Skeletal muscle tissue (tissue), 4 donors: Measurements from ENCODE around the gene USH2A. TPM values are rescaled to one million over a fixed set of nuclear protein-coding genes. Genes with fewer than 3 reads are reported as not detected.

Experiments
- H3K27ac ChIP-seq: one replicate; pipeline ENCODE4 v1.7.0; 2013; ENCODE audit warnings: mild to moderate bottlenecking, low read depth, low read length, inconsistent platforms
- H3K27me3 ChIP-seq, 3 donors: one replicate each; pipeline ENCODE4 v1.7.0; 2013; ENCODE audit warnings: low read length in 3 of 3; ENCODE audit not compliant: control insufficient read depth in 3 of 3, insufficient read depth in 3 of 3
- H3K36me3 ChIP-seq, 3 donors: one replicate each; pipeline ENCODE4 v1.7.0; 2013; ENCODE audit warnings: low read length in 3 of 3; ENCODE audit not compliant: control insufficient read depth in 3 of 3, insufficient read depth in 3 of 3
- H3K4me1 ChIP-seq, 3 donors: one replicate each; pipeline ENCODE4 v1.7.0; 2013; ENCODE audit warnings: low read length in 3 of 3, mild to moderate bottlenecking in 3 of 3; ENCODE audit not compliant: control insufficient read depth in 3 of 3, insufficient read depth in 3 of 3
- H3K4me3 ChIP-seq, 3 donors: one replicate each; pipeline ENCODE4 v1.7.0; 2013; ENCODE audit warnings: low read length in 3 of 3
- H3K9ac ChIP-seq, 3 donors: one replicate each; pipeline ENCODE4 v1.7.0; 2013; ENCODE audit warnings: low read length in 3 of 3, mild to moderate bottlenecking in 3 of 3, moderate library complexity in 2 of 3, low read depth in 1 of 3
- H3K9me3 ChIP-seq, 3 donors: one replicate each; pipeline ENCODE4 v1.7.0; 2013; ENCODE audit warnings: low read length in 3 of 3; ENCODE audit not compliant: control insufficient read depth in 3 of 3
- total RNA-seq: library from RNA; depleted of rRNA; stranded (reverse); fragments of >200 nt; gene quantifications from one replicate; pipeline ENCODE4 v1.2.3, GENCODE V29; 2014
- donor health status: Osteomylitis.

Gene USH2A
- total RNA-seq, 1 donor from 2014 or later, result 0.52 TPM

DNA sequence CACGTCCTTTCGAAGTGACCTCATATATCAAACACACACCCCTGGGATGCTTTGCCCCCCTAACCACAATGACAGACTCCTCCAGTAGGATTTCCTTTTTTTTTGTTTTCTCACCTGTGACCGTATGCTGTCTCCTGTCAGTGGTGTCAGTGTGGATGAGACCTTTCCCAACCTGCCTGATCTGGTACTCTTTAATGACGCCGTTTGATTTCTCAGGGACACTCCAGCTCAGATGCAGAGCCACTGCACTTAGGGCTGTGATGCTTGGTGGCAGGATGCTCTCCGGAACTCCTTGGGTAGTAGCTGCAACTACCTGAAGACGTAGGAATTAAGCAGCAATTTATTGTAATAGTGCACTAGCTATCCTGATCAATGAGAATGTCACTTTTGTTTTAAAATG is 643.5 kb downstream of the USH2A start:
- H3K9ac ChIP-seq, result no peak overlapping the region
- H3K4me3 ChIP-seq, result no peak overlapping the region
- H3K36me3 ChIP-seq, result no peaks in the 10 kb centered on the region
- H3K27me3 ChIP-seq, result no peaks in the 10 kb centered on the region
- no peaks in the 10 kb centered on the region for H3K9me3 ChIP-seq
- H3K4me1 ChIP-seq, result no peaks in the 10 kb centered on the region
- H3K27ac ChIP-seq, result no peak overlapping the region

DNA sequence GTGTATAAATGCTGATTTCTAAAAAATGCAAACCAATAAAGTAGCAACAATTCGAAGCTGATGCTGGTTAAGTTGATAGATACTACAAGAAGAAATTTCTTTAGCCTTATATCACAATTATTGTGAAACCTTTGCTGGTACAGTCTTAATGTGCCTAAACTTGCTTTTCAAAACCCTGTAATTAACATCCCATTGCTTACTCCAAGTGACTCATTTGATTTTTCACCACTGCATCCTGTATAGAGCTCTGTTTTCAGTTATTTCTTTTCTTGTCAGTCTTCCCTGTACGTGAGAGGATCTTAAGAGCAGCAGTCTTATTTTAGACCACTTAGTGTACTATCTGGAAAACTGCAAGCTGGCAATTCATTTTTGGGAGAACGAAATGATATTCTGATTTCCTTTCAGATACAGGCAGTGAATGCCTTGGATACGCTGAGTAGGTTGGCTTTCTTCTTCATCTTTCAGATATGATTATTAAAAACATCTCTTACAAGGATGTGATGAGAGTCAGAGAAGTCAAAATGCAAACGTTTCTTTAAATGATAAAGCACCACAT is 645.8 kb downstream of the USH2A start:
- Histone ChIP-seq H3K36me3 (no peaks in the 10 kb centered on the region), H3K27ac (no peak overlapping the region), H3K27me3 (no peaks in the 10 kb centered on the region), H3K4me3 (no peak overlapping the region), H3K9me3 (no peaks in the 10 kb centered on the region), H3K9ac (no peak overlapping the region), H3K4me1 (no peaks in the 10 kb centered on the region)

DNA sequence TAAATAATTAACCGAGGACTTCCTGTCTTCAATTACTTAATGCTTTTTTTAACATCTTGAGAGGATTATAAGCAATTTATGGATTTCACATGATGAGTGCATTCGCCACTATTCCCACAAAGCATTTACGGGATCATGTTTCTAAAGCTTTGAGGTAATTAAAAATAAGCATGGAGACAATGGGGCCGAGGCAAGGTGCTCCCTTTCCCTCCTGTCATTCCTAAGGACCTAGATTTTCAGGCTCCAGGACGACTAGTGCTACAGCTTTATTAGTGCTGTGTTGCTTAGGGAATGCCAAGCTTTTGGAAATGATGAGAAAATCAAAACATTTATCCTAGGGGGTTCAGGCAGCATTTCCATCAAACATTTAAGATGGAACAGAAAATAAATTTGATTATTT is 646.9 kb downstream of the USH2A start:
- Histone ChIP-seq H3K4me3 (no peak overlapping the region), H3K9ac (no peak overlapping the region), H3K9me3 (no peaks in the 10 kb centered on the region), H3K27me3 (no peaks in the 10 kb centered on the region), H3K36me3 (no peaks in the 10 kb centered on the region), H3K27ac (no peak overlapping the region), H3K4me1 (no peaks in the 10 kb centered on the region)

DNA sequence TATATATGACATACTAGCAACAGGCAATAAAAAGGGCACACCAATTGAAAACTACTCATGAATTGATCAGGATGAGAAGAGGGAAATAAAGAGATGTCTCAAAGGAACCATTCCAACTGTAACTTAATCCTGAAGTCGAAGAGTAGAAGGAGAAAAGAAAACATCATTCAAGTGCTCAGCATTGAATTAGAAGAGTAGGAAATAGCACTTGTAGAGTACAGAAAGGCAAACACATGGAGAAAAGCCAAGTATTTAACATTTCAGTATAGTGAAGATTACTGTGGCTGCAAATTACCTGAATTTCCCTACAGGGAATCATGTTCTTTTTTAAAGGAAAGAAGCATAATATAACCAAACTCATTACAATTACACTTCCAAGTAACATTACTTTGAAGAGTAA is 651.1 kb downstream of the USH2A start:
- no peak overlapping the region for H3K4me3 ChIP-seq
- no peaks in the 10 kb centered on the region for H3K4me1 ChIP-seq
- no peaks in the 10 kb centered on the region for H3K9me3 ChIP-seq
- no peak overlapping the region for H3K9ac ChIP-seq
- H3K36me3 ChIP-seq, result no peaks in the 10 kb centered on the region
- no peaks in the 10 kb centered on the region for H3K27me3 ChIP-seq
- no peak overlapping the region for H3K27ac ChIP-seq

DNA sequence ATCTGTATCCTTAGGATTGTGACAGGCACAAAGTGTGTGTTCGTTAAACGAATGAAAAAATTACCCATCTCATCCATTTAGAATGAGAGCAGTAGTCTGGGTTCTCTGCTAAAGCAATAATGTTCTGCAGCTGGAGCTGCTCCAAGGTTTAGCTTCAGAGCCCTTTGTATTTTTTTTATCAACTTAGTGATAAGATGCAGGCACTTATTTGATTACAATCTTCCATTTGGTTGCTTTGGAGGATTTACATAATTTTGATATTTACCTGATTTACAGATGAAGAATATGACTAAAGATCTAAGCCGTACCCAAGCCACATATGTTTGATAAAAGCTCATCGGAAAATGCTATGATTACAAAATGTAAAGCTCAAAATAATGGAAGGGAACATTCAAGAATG is 654.9 kb downstream of the USH2A start:
- no peak overlapping the region for H3K9ac ChIP-seq
- H3K27ac ChIP-seq, result no peak overlapping the region
- H3K9me3 ChIP-seq, result no peaks in the 10 kb centered on the region
- H3K4me1 ChIP-seq, result no peaks in the 10 kb centered on the region
- no peak overlapping the region for H3K4me3 ChIP-seq
- no peaks in the 10 kb centered on the region for H3K36me3 ChIP-seq
- H3K27me3 ChIP-seq, result no peaks in the 10 kb centered on the region

DNA sequence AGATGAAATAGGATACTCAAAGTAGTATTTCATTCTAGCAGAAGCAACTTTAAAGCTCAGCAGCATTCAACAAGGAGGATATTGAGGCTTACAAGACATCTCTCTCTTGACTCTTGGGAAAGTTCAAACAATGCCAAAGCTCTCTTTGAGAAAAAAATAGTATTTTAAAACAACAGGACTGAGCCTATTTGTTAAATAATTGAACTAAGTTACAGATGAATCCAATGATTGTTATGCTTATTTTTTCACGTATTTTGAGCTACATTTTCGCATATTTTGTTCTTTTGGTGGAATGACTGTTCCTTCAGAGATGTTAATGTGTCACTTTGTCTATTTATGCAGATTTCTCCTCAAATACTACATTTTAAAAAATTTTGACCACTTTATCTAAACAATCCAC is 655.5 kb downstream of the USH2A start:
- Histone ChIP-seq H3K4me1 (no peaks in the 10 kb centered on the region), H3K9ac (no peak overlapping the region), H3K4me3 (no peak overlapping the region), H3K36me3 (no peaks in the 10 kb centered on the region), H3K9me3 (no peaks in the 10 kb centered on the region), H3K27me3 (no peaks in the 10 kb centered on the region), H3K27ac (no peak overlapping the region)

DNA sequence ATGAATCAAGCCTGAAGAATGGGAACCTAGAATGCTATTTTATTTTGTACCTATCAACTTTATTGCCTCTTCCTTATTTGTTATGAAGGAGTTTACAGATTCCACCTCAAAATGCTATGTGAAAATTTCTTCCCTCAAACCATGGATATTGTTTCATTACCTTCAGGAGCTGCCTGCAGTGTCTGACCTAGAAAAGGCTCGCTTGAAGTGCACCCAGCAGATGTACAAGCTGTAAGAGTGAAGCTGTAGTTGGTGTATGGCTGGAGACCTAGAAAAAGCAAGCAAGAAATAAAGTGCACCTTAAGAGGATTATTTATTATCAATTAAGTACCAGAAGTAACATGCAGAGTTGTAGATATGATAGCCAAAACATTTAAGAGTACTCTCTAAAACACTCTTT is 656.7 kb downstream of the USH2A start:
- H3K36me3 ChIP-seq, result no peaks in the 10 kb centered on the region
- no peaks in the 10 kb centered on the region for H3K4me1 ChIP-seq
- H3K27me3 ChIP-seq, result no peaks in the 10 kb centered on the region
- no peak overlapping the region for H3K4me3 ChIP-seq
- H3K9me3 ChIP-seq, result no peaks in the 10 kb centered on the region
- H3K27ac ChIP-seq, result no peak overlapping the region
- H3K9ac ChIP-seq, result no peak overlapping the region

DNA sequence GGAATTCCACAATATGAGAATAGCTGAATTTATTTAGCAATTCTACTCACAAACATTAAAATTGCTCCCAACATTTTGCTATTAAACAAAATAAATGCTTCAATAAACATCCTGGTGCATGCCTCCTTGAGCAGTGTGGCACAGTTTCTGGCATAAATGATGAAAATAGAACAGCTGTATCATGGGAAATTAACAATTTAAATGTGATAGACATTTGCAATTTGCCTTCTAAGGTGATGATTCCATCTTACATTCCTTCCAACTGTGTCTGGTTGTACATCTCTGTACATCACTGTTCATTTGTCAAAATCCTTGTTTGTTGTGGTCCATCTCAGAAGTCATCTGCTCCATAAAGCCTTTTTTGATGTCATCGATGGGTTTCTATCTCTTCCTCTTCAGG is 657.4 kb downstream of the USH2A start:
- H3K27ac ChIP-seq, result no peak overlapping the region
- no peak overlapping the region for H3K4me3 ChIP-seq
- H3K9me3 ChIP-seq, result no peaks in the 10 kb centered on the region
- H3K4me1 ChIP-seq, result no peaks in the 10 kb centered on the region
- H3K36me3 ChIP-seq, result no peaks in the 10 kb centered on the region
- H3K27me3 ChIP-seq, result no peaks in the 10 kb centered on the region
- H3K9ac ChIP-seq, result no peak overlapping the region

DNA sequence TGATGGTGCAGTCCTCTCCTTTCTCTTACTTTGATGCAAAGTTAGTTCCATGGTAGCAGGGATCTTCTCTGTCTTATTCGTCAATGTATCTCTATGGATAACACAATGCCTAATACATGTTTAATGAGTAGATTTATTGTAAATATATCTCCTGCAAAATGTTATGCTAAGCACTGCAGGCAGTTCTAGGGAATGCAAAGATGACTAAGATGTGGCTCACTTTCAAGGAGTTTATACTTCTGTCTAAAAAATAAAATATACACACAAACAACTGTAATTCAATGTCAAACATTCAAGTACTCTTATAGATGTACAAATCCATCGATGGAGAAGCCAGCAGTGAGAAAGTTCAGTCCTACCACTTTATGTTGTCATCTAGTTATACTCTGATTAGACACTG is 661.8 kb downstream of the USH2A start:
- Histone ChIP-seq H3K4me1 (no peaks in the 10 kb centered on the region), H3K27me3 (no peaks in the 10 kb centered on the region), H3K4me3 (no peak overlapping the region), H3K36me3 (no peaks in the 10 kb centered on the region), H3K9me3 (no peaks in the 10 kb centered on the region), H3K9ac (no peak overlapping the region), H3K27ac (no peak overlapping the region)

DNA sequence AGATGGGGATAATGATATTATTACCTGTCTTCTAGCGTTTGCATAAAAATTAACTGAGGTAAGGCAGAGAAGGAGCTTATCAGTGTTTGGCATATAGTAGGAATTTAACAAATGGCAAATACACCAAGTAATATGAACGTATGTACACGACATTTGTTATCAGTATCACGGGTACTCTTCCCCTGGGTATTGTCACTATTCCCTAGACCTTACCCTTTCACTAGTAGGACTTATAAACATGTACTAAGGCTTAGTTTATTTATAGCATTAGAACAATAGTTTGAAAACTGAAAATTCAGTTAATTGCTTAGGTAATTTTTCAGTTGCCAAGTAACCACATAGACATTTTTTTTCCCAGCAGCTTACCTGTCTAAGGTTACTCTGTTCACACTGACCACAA is 669.1 kb downstream of the USH2A start:
- Histone ChIP-seq H3K4me3 (no peak overlapping the region), H3K27me3 (no peaks in the 10 kb centered on the region), H3K4me1 (no peaks in the 10 kb centered on the region), H3K9me3 (no peaks in the 10 kb centered on the region), H3K36me3 (no peaks in the 10 kb centered on the region), H3K27ac (no peak overlapping the region), H3K9ac (no peak overlapping the region)

DNA sequence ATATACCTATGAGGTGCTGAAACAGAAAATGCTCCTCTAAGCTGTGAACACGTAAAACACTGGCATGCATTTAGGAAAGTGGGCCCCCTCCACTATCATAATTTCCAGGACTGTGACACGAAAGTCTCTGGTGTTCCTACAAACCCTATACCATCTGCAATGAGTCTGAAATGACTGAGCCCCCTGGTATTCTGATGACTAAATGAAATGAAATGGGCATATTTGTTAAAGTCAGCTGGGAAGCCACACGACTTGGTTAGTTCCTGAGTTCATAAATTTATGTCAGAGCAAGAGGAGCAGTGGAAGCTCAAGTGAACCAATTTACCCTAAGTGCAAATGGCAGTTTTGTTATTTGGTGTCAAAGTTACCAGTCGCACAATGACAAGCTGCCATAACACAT is 673.8 kb downstream of the USH2A start:
- H3K9ac ChIP-seq, result no peak overlapping the region
- no peak overlapping the region for H3K4me3 ChIP-seq
- no peaks in the 10 kb centered on the region for H3K27me3 ChIP-seq
- H3K36me3 ChIP-seq, result no peaks in the 10 kb centered on the region
- no peaks in the 10 kb centered on the region for H3K4me1 ChIP-seq
- no peak overlapping the region for H3K27ac ChIP-seq
- no peaks in the 10 kb centered on the region for H3K9me3 ChIP-seq
